MV-4-11 (cell line): ENCODE data around the gene KMT2D.

ENCODE experiments used
- DNase-seq: peaks from one replicate; lab custom pipeline; 2025; lab: John Stamatoyannopoulos, UW

Gene KMT2D

DNA sequence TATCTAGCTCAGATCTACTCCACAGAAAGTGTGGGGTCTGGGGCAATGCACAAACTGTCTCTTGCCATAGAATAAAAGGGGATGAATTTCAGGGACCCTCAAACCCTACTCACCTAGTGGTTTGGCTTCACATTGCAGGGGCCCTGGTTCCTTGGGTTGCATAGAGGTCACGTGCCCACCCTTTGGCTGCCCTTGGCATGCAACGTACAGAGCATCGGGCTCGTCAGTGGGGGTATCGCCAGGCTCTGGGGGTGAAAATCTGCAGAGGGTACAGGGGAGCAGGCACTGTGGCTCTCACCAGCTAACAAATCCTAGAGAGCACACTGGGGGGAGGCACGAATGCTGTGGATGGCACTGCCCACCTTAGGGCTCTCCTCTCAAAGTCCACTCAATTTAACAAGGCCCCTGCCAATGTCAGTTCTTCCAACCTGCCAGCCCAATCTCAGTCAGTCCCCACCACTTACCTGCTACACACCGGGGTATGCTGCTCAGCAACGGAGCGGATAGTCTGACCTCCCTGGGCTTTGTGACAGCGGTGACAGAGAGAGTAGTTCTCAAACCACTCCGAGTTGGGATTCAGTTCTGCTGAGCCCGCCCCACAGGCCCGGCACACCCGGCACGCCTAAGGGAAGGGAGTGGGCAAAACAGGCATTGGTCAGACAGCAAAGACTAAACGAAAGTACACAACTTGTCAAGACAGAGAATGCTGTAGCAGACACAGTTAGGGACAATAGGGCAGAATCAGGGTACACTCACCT is 8.0 kb downstream of the KMT2D start:
- DNase-seq = no peak

DNA sequence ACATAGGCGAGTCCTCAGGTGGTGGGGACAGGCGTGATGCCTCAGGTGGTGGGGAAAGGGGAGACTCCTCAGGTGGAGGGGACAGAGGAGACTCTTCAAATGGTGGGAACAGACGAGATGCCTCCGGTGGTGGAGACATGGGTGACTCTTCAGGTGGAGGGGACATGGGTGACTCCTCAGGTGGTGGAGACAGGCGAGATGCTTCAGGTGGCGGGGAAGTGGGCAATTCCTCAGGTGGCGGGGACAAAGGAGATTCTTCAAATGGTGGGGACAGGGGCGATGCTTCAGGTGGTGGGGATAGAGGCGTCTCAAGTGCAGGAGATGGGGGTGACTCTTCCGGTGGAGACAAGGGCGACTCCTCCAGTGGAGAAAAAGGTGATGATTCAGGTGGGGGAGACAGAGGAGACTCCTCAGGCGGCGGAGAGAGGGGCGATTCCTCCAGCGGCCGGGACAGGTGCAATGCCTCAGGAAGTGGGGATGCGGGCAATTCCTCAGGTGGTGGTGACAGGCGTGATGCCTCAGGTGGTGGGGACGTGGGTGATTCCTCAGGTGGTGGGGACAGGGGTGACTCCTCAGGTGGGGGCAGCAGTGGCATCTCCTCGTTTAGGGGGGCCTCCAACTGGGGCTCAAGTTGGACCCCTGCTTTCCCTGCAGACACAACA is 8.7 kb downstream of the KMT2D start:
- no peak for DNase-seq

DNA sequence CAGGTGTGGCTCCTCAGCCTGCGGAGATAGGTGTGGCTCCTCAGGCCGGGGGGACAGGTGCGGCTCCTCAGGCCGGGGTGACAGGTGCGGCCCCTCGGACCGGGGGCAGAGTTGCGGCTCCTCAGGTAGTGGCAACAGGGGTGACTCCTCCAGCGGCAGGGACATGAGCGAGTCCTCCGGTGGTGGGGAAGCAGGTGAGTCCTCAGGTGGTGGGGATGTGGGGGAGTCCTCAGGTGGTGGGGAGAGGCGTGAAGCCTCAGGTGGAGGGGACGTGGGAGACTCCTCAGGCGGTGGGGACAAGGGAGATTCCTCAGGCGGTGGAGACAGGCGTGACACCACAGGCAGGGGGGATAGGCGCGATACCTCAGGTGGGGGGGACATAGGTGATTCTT is 9.2 kb downstream of the KMT2D start:
- DNase-seq = no peak

DNA sequence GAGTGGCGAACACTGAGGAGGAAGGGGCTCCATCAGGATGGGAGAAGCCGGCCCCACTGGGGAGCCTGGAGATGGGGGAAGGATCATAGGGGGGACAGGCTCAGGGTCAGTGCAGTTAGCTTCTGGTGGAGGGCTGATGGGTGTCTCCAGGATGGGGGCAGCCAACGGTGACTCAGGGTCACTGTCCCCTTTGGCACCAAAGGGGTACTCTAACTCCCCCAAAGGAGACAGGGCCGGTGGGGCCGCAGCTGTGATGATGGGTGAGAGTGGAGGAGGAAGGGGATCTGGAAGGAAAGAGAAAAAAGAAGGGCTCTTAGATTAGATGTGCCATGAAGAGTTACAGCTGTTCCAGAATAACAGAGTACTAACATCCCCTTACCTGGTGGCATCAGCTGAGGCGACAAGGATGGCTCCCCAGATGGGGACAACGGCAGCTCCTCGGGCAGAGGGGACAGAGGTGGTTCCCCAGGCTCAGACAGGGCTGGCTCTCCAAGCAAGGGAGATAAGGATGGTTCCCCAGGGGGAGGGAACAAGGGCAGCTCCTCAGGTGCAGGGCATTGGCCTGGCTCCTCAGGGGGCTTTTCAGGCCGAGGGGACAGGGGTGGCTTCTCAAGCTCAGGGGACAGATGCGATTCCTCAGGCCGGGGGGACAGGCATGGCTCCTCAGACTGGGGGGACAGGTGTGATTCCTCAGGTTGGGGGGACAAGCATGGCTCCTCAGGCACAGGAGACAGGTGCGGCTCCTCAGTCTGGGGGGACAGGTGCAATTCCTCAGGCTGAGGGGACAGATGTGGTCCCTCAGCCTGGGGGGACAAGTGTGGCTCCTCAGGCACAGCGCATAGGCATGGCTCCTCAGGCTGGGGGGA is 9.9 kb downstream of the KMT2D start:
- DNase-seq = no peak

DNA sequence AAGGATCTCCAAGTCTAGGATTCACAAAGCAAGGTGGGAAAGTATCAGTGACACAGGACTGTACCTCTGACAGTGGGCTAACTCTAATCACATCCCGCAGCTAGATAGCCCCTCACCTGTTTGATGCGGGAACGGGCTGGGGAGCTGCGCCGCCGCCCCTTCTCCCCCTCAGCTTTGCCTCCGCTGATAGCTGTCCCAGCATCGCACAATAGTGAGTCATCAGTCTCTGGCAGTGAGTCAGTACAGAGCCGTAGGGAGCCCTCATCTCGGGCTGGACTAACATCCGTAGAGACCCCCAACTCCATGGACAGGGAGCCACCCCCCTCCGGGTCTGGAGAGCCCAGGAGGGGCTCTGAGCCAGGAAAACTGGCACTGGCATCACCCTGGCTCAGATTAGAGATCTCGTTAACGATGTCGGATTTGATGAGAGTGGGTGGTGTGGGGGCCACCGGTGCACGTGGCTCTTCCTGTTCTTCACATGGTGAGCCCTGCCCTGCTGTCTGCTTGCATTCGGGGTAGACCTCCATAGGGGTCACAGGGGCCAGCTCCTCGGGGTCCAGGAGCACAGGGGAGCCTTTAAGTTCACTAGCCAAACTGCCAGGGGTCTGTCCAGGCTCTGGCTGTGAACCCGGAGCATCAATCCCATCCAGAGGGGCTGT is 10.9 kb downstream of the KMT2D start:
- no peak for DNase-seq

DNA sequence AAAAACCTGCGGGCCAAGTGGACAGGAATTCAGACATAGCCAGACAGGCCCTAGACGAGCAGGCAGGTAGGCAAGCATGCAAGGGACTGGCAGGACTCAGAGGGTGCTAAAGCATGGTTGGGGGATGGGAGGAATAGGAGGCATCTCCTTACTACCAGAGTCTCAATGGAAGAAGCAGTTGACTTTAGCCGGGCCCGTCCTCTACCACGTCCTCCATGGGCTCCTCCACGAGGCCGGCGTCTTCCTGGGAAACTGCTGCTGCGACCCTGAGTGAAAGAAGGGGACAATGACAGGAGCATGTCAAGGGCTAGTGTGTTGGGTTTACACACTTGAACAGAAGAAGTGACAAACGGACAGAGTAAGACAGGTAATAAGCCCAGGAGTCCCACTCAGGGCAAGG is 11.6 kb downstream of the KMT2D start:
- DNase-seq = no peak

DNA sequence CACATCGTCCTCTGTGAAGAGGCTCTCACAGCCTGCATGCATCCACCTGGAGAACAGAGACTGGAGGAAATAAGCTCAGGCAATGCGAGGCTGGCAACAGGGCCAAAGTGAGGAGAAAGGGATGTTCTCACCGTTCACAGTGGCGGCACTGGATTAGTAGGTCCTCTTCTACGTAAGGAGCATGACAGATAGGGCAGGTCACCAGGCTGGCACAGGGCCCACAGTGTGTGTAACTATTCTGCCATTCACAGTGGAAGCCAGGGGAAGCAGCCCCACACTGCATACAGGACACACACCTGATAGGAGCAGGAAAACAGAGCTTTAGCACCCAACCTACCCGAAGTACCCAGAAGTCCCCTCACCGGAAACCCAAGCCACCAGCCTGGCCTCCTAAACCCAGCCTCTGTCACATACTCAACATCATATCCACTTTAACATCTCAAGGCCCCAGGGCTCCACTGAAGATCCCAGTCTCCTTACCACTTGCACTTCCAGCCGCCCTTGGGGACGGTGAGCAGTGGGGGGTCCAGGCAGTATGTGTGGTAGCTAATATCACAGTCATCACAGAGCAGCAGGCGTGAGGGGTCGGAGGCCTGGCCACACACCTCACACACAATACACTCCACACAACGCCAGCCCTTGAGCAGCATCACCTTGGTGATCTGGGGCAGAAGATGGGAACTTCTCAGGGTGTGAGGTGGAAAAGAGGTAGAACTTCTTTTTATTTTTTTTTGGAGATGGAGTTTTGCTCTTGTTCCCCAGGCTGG is 14.3 kb downstream of the KMT2D start:
- DNase-seq = no peak

DNA sequence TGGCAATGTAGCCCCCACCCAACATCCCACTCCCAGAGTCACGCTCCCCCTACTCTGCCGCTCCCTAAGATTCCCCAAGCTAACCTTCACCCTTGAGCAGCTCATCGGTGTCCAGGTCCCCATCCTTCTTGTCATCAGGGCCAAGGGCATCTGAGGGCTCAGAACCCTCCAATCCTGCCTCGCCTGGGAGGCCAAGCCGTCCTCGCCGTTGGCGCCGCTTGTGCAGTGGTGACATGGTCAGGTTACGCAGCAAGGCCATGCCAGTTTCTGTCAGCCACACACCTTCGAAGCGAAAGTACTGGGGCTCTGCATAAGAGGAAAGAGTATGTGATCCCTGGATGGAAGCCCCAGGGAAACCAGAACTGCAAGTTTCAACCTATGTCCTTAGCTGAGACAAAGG is 15.9 kb downstream of the KMT2D start:
- no peak for DNase-seq

DNA sequence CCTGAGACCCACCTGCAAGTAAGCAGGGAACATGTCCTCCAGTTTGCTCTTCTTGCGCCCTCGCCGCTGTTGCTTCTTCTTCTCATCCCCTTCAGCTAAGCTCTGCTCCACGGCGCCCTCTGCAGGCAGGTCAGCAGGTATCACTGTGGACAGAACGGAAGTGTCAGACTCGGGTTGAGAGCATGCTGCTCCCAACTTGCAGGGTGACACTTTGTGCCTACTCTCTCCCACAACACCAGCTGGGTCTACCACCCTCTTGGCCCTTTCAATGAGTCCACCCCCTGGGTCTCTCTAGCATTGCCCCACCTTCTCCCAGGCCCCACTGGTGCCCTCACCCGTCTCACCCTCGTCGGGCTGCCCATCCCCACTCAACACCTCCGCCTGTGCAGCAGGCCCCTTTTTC is 16.7 kb downstream of the KMT2D start:
- peak; percentile 60 for DNase-seq

DNA sequence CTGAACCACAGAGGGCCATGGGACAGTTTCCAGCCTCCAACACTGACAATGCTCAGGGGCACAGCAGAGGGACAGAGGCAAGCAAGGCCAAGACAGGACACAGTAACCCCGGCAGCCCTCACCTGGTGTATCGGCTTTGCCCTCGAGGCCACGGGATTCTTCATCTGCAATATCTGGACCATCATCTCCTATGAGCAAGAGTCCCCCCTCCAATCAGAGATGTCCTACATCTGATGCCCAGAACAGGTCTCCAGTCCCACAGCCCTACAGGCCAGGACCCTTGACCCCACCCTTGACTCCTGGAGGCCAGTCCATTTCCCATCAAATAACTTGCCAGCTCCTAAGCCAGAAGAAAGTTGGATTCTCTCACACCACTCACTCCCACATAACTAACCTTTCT is 17.4 kb downstream of the KMT2D start:
- DNase-seq = no peak

DNA sequence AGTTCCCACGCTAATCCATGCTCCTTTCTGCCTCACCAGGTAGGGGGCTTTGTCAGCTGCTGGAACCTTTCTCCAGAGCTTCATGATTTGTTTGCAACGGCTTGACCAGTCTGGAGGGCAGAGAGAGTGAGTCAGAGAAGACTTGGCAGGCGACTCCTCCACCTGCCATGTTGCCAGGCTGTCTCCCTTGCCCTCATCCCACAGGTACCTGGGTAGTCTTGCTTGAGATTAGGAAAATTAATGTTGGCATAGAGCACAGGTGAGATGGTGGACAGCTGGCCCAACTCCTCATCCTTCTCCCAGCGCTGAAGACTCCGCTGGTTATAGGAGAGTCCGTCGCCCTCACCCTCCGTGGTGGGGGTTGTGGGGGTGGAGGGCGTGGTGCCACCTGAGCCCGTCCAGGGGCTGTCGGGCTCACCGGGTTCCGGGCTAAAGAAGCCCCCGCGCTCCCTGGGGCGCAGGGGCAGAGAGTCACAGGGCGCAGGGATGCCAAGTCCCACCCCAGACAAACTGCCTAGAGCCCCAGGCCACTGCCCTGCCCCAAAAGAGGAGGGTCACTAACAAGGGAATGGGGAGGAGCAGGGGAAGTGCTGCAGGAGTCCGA is 18.6 kb downstream of the KMT2D start:
- no peak for DNase-seq

DNA sequence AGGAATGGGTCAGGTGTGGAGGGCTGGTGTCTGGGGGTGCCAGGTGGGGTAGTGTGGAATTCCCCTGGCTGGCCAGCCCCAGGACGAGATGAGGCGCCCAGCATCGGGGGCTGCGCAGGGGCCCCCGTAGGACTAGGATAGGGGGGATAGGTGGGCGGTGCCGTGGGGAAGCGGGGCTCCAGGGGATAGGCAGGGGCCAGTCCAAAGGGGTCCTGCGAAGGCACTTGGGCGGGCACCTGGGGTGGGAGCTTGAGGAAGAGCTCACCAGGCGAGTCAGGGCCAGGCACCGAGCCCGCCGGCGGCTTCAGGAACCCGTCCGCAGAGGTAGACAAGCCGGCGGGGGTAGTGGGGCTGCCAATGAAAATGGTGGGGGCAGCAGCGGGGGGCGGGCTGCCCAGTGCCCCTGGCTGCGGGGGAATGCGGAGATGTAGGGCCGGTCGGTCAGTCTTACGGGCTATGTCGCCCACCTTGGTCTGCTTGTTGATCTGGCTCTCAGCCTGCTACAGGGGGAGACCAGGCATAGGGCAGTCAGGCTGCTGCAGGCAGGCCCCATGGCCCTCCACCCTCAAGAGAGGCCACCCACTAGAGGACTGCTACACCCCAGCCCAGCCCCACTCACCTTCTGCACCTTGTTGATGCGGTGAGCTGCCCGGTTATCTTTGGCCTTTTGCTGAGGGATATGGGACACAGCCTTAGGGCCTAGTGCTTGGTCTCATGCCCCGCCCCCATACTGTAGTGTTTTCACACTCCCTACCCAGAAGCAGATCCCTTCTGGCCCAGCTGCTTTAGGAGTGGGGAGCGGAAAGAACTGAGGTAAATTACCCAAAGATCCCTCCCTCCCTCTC is 19.3 kb downstream of the KMT2D start:
- no peak for DNase-seq

DNA sequence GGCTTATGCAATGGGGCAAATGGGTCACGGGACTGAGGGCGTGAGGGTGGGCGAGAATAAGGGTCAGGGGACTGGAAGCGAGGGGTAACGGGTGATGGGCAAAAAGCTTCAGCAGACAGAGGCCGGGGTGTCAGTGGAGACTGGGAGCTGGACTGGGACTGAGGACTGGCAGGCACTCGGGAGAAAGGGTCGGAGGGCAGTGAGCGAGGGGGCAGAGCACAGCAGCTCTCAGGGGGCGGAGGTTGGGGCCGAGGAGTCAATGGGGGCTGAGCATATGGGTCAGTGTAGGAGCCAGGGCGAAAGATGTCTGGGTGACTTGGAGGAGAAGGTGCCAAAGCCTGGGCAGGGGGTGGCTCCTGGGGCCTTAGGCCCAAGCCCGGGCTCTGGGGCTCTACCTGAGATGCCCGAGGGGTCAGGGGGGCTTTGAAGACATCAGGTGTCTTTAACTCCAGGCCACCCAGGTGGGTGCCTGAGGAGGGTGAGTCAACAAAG is 20.2 kb downstream of the KMT2D start:
- no peak for DNase-seq

DNA sequence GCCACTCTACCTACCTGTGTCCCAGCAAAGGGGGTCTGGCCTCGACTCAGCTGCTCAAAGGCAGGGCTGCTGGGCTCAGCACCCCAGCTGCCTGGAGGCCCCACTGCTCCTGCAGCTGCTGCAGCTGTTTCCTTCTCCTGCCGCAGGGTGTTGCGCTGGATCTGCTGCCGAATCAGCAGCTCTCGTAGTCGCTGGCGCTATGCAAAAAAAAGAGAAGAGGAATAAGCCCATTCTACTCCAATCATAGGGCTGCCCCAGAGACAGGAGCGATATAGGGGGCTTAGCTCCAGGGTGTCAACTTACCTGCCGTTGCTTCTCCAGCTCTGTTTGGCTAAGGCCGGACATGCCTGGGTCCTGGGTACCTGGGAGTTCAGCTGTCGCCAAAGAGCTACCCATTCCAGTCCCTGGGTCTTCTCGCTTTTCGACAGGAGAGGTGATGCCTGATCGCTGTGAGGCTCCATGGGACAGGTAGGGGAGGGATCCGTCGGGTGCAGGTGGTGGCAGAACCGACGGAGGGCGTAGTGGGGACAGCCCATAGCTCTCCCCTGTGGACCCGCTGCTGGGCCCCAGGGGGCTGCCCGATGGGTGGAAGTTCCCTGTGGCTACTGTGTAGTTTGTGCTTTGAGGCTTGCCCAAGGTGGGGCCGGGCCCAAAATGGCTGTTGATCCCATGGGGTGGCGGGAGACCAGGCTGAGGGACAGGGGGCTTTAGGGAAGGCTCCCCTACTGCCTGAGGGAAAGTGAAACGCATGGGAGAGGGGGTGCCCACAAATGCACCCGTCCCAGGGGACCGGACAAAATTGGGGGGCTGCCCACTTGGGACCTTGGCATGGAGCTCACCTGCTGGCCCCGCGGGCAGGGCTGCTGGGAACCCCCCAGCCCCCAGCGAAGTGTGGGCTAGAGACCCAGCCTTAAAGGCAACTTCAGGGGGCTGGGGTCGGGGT is 20.9 kb downstream of the KMT2D start:
- DNase-seq = peak; percentile 1

DNA sequence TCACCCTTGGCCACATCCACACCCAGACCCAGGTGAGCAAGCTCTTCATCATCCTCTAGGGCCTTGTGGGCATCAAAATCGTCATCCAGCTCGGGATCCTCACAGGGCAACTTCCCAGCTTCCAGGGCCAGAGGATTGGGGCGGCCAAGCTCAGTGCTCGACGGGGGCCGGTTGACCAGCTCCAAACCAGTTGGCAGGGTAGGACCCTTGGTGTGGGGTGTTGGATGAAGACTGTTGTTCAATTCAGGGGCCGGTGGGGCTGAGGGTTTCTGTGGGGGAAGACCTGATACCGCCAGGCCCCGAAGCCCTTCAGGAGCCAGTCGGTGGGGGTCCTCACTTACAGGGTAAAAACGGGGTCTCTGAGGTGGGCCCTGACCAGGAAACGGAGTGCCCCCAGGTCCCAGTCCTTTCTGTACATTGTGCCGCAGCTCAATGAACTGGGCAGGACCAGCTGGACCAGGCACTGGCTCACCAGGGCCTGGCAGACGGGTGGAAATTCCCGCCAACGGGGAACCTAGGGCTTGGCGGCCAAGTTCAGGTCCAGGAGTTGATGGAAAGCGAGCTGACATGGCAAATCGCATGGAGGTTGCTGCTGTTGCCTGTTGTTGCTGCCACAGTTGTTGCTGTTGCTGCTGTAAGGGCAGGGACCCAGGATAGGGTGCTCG is 22.2 kb downstream of the KMT2D start:
- DNase-seq = no peak

DNA sequence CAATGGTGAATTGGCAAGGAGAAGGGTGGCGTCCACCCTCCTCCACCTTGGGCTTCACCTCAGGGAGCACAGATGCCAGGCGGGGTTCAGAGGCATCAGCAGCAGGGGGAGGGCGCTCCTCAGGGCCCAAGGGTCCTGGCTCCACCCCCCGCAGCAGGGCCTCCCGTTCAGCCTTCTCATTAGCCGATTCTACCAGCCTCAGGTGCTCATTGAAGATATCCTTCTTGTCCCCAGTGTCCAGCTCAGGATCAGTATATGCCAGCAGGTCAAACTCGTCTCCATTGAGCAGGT is 22.7 kb downstream of the KMT2D start:
- no peak for DNase-seq

DNA sequence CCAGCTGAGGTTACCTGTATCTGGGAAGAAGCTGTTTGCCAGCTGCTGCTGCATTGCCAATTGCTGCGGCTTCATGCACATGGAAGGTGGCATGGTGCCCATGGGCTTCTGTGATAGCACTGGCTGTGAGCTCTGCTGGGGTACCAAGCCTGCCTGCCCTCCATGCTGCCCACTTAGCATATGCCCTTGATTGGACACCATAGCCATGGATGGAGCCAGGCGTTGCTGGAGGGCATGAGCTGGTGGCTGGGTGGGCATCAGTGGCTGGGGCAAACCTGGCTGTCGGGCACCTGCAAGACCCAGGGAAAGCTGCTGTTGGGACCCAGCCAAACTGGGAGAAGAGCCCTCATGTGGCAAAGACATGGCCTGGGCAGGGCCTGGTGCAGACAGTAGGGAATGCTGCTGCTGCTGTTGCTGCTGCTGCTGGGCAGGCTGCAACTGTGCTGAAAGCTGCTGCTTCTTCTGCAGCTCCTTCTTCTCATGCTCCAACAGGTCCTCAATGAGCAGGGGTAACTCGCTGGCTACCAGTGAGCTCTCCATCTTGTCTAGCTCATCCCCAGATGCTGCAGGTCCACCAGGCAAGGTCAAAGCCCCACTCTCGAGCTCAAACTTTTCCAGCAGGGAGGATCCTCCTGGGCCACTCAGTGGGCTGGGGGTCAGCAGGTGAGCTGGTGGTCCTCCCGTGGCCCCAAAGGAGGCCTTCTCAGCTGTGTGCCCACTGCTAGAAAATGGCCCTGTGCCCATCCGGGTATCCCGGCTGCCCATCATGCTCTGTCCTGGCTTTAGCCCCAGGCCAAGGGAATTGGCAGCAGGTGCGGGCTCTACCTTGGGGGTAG is 23.3 kb downstream of the KMT2D start:
- DNase-seq = no peak

DNA sequence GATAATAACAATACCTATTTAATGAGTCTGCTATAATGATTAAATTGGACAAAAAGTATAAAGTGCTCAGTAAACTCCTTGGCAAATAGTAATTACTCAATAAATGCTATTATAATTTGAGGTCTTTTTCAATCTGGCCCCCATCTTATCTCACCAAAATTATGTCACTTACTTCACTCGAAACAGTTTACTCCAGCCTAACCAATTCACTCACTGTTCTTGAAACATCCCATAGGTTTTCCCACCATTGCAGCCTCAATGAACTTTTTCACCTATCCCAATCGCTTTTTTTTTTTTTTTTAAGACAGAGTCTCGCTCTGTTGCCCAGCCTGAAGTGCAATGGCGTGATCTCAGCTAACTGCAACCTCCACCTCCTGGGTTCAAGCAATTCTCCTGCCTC is 24.6 kb downstream of the KMT2D start:
- DNase-seq = no peak
